HCT116 (cell line): ENCODE data around the gene GIPC3. TPM values are rescaled to one million over a fixed set of nuclear protein-coding genes. Genes with fewer than 3 reads are reported as not detected.
A peak's percentile ranks its signal among the peaks of the same experiment; 100 is the strongest.

Experiments used
- ATAC-seq: fragments of 200-7000 bp; cut with Tn5 transposase; 2 replicates; pipeline ENCODE4 v1.9.1; 2020; ENCODE audit warnings: mild to moderate bottlenecking, moderate library complexity
- BruUV-seq: library from RNA; stranded (reverse); fragments of 400-500 nt; replicated peaks from 2 replicates; lab custom pipeline; 2021; lab: Mats Ljungman, UMichigan
- CTCF ChIA-PET: fragments of 300-600 bp; sonication (Branson Sonifier 250); formaldehyde crosslinking; loops from one replicate; lab custom pipeline; 2021; ENCODE audit warnings: antibody characterized with exemption; lab: Charles Lee
- POLR2A ChIA-PET: fragments of 300-600, 350-600 bp; sonication (Branson Sonifier 250); formaldehyde crosslinking; loops from one replicate; lab custom pipeline; 2021; ENCODE audit warnings: antibody characterized with exemption; lab: Charles Lee
- RAD21 ChIA-PET, 2 experiments: fragments of 300-600 bp; sonication (Branson Sonifier 250); formaldehyde crosslinking; loops; one replicate each; lab custom pipeline; 2023; ENCODE audit warnings: low total read pairs in 2 of 2; ENCODE audit not compliant: uncharacterized antibody in 2 of 2, unreplicated experiment in 2 of 2, low non-redundant PET in 1 of 2; lab: Charles Lee
- DNase-seq: peaks from one replicate; pipeline ENCODE4 v3.0.0-alpha.2; 2010; ENCODE audit warnings: low read depth, low spot score
- H2AFZ ChIP-seq: fragments of 200-600 bp; shearing (Covaris generic), sonication (generic); 2 replicates; pipeline ENCODE4 v1.6.1; 2017; ENCODE audit warnings: low read depth, mixed run types, mixed read lengths, antibody characterized with exemption, low read length; ENCODE audit not compliant: poor library complexity, severe bottlenecking
- H3K27ac ChIP-seq: 2 replicates; pipeline ENCODE4 v1.5.1; 2012; ENCODE audit warnings: low read depth, low read length
- H3K27me3 ChIP-seq: fragments of 200-600 bp; sonication (generic); 2 replicates; pipeline ENCODE4 v1.6.1; 2016; ENCODE audit warnings: mixed run types, low read length, mixed read lengths; ENCODE audit not compliant: insufficient read depth
- H3K36me3 ChIP-seq, 2 experiments: fragments of 200-500 bp in 1 of 2; fragments of 200-600 bp in 1 of 2; sonication (Bioruptor generic) in 1 of 2; sonication (generic) in 1 of 2; 2 replicates each; pipeline versions ENCODE4 v1.5.1 to v1.6.1; 2014 to 2016; ENCODE audit warnings: low read length in 2 of 2, inconsistent platforms in 1 of 2, mixed read lengths in 1 of 2, mixed run types in 1 of 2; ENCODE audit not compliant: insufficient read depth in 2 of 2, control insufficient read depth in 1 of 2
- H3K4me1 ChIP-seq, 2 experiments: fragments of 200-600 bp in 1 of 2; sonication (generic) in 1 of 2; 2 replicates each; pipeline versions ENCODE4 v1.5.1 to v1.6.1; 2012 to 2017; ENCODE audit warnings: low read length in 2 of 2, inconsistent platforms in 1 of 2, mild to moderate bottlenecking in 1 of 2, mixed read lengths in 1 of 2, mixed run types in 1 of 2, moderate library complexity in 1 of 2; ENCODE audit not compliant: insufficient read depth in 2 of 2, control insufficient read depth in 1 of 2
- H3K4me2 ChIP-seq: fragments of 200-600 bp; sonication (generic); 2 replicates; pipeline ENCODE4 v1.6.1; 2017; ENCODE audit warnings: mixed run types, low read length, mixed read lengths
- H3K4me3 ChIP-seq, 2 experiments: fragments of 200-600 bp in 1 of 2; sonication (generic) in 1 of 2; replicated peaks in 1 of 2; 2 replicates each; pipeline ENCODE4 v1.5.1; 2011 to 2016; ENCODE audit warnings: low read length in 2 of 2, control low read depth in 1 of 2, low read depth in 1 of 2, mild to moderate bottlenecking in 1 of 2, mixed read lengths in 1 of 2, mixed run types in 1 of 2
- H3K79me2 ChIP-seq: fragments of 200-600 bp; sonication (generic); 2 replicates; pipeline ENCODE4 v1.6.1; 2017; ENCODE audit warnings: mild to moderate bottlenecking, mixed run types, low read length, moderate library complexity, mixed read lengths; ENCODE audit not compliant: insufficient read depth
- H3K9ac ChIP-seq: fragments of 200-600 bp; sonication (generic); 2 replicates; pipeline ENCODE4 v1.6.1; 2016; ENCODE audit warnings: low read length, mixed read lengths
- H3K9me2 ChIP-seq: fragments of 200-600 bp; sonication (generic), shearing (Covaris generic); 2 replicates; pipeline ENCODE4 v1.6.1; 2017; ENCODE audit warnings: mixed run types, mild to moderate bottlenecking, moderate library complexity; ENCODE audit not compliant: insufficient read depth
- H3K9me3 ChIP-seq, 2 experiments: fragments of 200-500 bp in 1 of 2; fragments of 200-600 bp in 1 of 2; sonication (Bioruptor generic) in 1 of 2; sonication (generic) in 1 of 2; 2 replicates each; pipeline ENCODE4 v1.6.1; 2014 to 2017; ENCODE audit warnings: low read length in 2 of 2, mixed read lengths in 2 of 2, inconsistent platforms in 1 of 2, low read depth in 1 of 2, mild to moderate bottlenecking in 1 of 2, mixed run types in 1 of 2, moderate library complexity in 1 of 2; ENCODE audit not compliant: control insufficient read depth in 1 of 2, insufficient read depth in 1 of 2
- H4K20me1 ChIP-seq: fragments of 200-600 bp; sonication (generic), shearing (Covaris generic); 2 replicates; pipeline ENCODE4 v1.6.1; 2017; ENCODE audit warnings: mixed run types, mild to moderate bottlenecking, moderate library complexity; ENCODE audit not compliant: insufficient read depth
- CEBPB ChIP-seq: IDR thresholded peaks from 2 replicates; pipeline ENCODE4 v1.6.1; 2012; ENCODE audit warnings: low read depth
- EZH2phosphoT487 ChIP-seq: fragments of 200-600 bp; IDR thresholded peaks from 2 replicates; pipeline ENCODE4 v1.6.1; 2018; ENCODE audit warnings: antibody characterized with exemption, borderline replicate concordance
- MAX ChIP-seq: IDR thresholded peaks from 2 replicates; pipeline ENCODE4 v1.6.1; 2012
- POLR2A ChIP-seq: IDR thresholded peaks from 2 replicates; pipeline ENCODE4 v1.7.0; 2011; ENCODE audit warnings: borderline replicate concordance; ENCODE audit not compliant: insufficient read depth, insufficient read length; ENCODE audit errors: extremely low read depth
- POLR2AphosphoS5 ChIP-seq: IDR thresholded peaks from 2 replicates; pipeline ENCODE4 v1.6.1; 2011; ENCODE audit warnings: mild to moderate bottlenecking, low read depth, low read length, moderate library complexity
- RAD21 ChIP-seq: IDR thresholded peaks from 2 replicates; pipeline ENCODE4 v1.6.1; 2012; ENCODE audit warnings: low read depth, mild to moderate bottlenecking
- REST ChIP-seq: IDR thresholded peaks from 2 replicates; pipeline ENCODE4 v1.6.1; 2012; ENCODE audit warnings: low read depth
- SIN3A ChIP-seq: IDR thresholded peaks from 2 replicates; pipeline ENCODE4 v1.6.1; 2012; ENCODE audit warnings: low read depth
- ZFX ChIP-seq: fragments of 450-650 bp; IDR thresholded peaks from 2 replicates; pipeline ENCODE4 v1.6.1; 2017
- intact Hi-C: fragments of 100-400 bp; cut with micrococcal nuclease; formaldehyde crosslinking; loops from 2 replicates; pipeline ENCODE4 v1.10.0; 2022
- total RNA-seq: library from RNA; stranded (reverse); gene quantifications from one replicate; pipeline ENCODE4 v1.2.1, GENCODE V29; 2021; ENCODE audit not compliant: unreplicated experiment
- TF ChIP-seq, protein P1 (sequence below), 3 experiments: fragments of 200-600 bp in 1 of 3; sonication (generic) in 1 of 3; IDR thresholded peaks in 2 of 3; conservative IDR thresholded peaks in 1 of 3; 2 replicates each; pipeline ENCODE4 v1.5.1; 2012 to 2017; ENCODE audit warnings: low read depth in 2 of 3, low read length in 2 of 3, antibody characterized with exemption in 1 of 3, borderline replicate concordance in 1 of 3, control low read depth in 1 of 3, mild to moderate bottlenecking in 1 of 3, mixed read lengths in 1 of 3, mixed run types in 1 of 3, moderate library complexity in 1 of 3; ENCODE audit not compliant: insufficient read depth in 1 of 3
- TF ChIP-seq, protein P2 (sequence below): IDR thresholded peaks from 2 replicates; pipeline ENCODE4 v1.6.1; 2011; ENCODE audit warnings: mild to moderate bottlenecking, low read length, moderate library complexity; ENCODE audit not compliant: insufficient replicate concordance; ENCODE audit errors: extremely low read depth

Gene GIPC3
- total RNA-seq, 1 experiment from 2014 or later = not detected

DNA sequence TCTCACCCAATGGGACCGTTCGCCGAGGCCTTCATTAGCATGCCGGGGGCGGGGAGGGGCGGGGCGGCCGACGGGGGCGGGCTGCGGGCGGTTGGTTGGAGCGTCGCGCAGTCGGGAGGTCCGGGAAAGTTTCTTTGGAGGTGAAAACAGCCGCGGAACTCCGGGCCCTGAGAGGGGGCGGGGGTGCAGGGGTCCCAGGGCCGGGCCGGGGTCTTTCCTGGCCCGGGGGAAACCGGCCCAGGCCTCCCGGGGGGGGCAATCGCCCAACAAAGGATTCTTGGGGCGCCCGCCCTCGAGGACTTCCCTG is 12.5 kb upstream of the GIPC3 start, which contains the start of gene HMG20B:
Gene HMG20B, plus strand, starts transcription at position 90 of the 307 bp plus-strand sequence. CDS start 366 bp downstream, outside the sequence.
- Histone ChIP-seq H3K27ac (peak within 1 kb of the TSS; percentile 93), H3K79me2 (peaks cover 24% of the 10 kb centered on the region; the same call in 1 of the 2 replicates), H3K9me3 (no peaks in the 10 kb centered on the region), H3K36me3 (peaks cover 3 to 21% of the 10 kb centered on the region in 2 experiments; a peak in 2 of 4 replicates), H3K27me3 (no peaks in the 10 kb centered on the region), H3K4me1 (peaks cover 38 to 68% of the 10 kb centered on the region in 2 experiments), H3K4me3 (peak within 1 kb of the TSS; percentile 94 to 98), H3K9me2 (no peaks in the 10 kb centered on the region), H4K20me1 (no peaks in the 10 kb centered on the region; the same call in 1 of the 2 replicates), H3K4me2 (peak within 1 kb of the TSS; percentile 98), H2AFZ (no peak within 1 kb of the TSS), H3K9ac (peak within 1 kb of the TSS; percentile 100)
- no TSS peak for BruUV-seq
- RAD21 ChIA-PET = no interaction called here
- POLR2A ChIA-PET = no interaction called here
- ATAC-seq (no peak), DNase-seq (no peak)
- CTCF ChIA-PET = interaction anchor here (1.7 kb wide), 1 partner anchor 28 kb away, joined by 11 read pairs; no protein-coding TSS in a partner anchor
- intact Hi-C loops = loop anchor here (10.0 kb wide), 1 partner anchor 632 kb away; no protein-coding TSS in a partner anchor
- TF ChIP-seq ZFX (no peak), EZH2phosphoT487 (no peak), POLR2A (no peak), MAX (0 out of 2 replicates have a peak, but pooled peaks have one; percentile 37), REST (no peak), SIN3A (no peak), CEBPB (no peak), POLR2AphosphoS5 (peak; percentile 60; the same call in 1 of the 2 replicates), RAD21 (no peak)
- TF ChIP-seq, protein P1, sequence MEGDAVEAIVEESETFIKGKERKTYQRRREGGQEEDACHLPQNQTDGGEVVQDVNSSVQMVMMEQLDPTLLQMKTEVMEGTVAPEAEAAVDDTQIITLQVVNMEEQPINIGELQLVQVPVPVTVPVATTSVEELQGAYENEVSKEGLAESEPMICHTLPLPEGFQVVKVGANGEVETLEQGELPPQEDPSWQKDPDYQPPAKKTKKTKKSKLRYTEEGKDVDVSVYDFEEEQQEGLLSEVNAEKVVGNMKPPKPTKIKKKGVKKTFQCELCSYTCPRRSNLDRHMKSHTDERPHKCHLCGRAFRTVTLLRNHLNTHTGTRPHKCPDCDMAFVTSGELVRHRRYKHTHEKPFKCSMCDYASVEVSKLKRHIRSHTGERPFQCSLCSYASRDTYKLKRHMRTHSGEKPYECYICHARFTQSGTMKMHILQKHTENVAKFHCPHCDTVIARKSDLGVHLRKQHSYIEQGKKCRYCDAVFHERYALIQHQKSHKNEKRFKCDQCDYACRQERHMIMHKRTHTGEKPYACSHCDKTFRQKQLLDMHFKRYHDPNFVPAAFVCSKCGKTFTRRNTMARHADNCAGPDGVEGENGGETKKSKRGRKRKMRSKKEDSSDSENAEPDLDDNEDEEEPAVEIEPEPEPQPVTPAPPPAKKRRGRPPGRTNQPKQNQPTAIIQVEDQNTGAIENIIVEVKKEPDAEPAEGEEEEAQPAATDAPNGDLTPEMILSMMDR (IDR thresholded peaks at IDR 0.05 in 2 of 3, conservative IDR thresholded peaks at IDR 0.05 in 1 of 3; ENCODE audit: borderline replicate concordance in 1 of 3, insufficient read depth in 1 of 3, low read depth in 2 of 3, low read length in 2 of 3) = no peak
- TF ChIP-seq, protein P2, sequence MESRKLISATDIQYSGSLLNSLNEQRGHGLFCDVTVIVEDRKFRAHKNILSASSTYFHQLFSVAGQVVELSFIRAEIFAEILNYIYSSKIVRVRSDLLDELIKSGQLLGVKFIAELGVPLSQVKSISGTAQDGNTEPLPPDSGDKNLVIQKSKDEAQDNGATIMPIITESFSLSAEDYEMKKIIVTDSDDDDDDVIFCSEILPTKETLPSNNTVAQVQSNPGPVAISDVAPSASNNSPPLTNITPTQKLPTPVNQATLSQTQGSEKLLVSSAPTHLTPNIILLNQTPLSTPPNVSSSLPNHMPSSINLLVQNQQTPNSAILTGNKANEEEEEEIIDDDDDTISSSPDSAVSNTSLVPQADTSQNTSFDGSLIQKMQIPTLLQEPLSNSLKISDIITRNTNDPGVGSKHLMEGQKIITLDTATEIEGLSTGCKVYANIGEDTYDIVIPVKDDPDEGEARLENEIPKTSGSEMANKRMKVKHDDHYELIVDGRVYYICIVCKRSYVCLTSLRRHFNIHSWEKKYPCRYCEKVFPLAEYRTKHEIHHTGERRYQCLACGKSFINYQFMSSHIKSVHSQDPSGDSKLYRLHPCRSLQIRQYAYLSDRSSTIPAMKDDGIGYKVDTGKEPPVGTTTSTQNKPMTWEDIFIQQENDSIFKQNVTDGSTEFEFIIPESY = no peak
